A673 (cell line): ENCODE results near the gene SLC32A1.

Source experiments
- EZH2 ChIP-seq: fragments of 200-600 bp; sonication (generic); IDR thresholded peaks from 2 replicates; pipeline ENCODE4 v1.6.1; 2017; ENCODE audit warnings: borderline replicate concordance, low read depth, mild to moderate bottlenecking, mixed read lengths, antibody characterized with exemption, low read length; ENCODE audit not compliant: poor library complexity, severe bottlenecking
- TF ChIP-seq, protein P1 (sequence below): fragments of 300-800, 200-600 bp; sonication (generic); conservative IDR thresholded peaks from 2 replicates; pipeline ENCODE4 v1.5.1; 2017; ENCODE audit warnings: low read depth, mild to moderate bottlenecking, antibody characterized with exemption, low read length, moderate library complexity, mixed read lengths

DNA sequence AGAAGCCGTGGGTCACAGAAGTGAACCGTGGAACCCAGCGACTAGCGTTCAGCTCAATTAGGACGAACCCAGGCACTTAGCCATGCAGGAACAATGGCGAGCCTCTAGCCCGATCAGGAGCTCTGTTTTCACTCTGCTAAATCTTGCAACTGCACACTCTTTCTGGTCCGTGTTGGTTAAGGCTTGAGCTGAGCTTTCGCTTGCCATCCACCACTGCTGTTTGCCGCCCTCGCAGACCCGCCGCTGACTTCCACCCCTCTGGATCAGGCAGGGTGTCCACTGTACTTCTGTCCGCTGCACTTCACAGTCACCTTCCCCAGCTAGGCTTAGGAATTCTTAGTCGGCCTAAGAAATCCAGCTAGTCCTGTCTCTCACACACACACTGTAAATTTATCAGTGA is 25.7 kb upstream of the SLC32A1 start:
- TF ChIP-seq, protein P1, sequence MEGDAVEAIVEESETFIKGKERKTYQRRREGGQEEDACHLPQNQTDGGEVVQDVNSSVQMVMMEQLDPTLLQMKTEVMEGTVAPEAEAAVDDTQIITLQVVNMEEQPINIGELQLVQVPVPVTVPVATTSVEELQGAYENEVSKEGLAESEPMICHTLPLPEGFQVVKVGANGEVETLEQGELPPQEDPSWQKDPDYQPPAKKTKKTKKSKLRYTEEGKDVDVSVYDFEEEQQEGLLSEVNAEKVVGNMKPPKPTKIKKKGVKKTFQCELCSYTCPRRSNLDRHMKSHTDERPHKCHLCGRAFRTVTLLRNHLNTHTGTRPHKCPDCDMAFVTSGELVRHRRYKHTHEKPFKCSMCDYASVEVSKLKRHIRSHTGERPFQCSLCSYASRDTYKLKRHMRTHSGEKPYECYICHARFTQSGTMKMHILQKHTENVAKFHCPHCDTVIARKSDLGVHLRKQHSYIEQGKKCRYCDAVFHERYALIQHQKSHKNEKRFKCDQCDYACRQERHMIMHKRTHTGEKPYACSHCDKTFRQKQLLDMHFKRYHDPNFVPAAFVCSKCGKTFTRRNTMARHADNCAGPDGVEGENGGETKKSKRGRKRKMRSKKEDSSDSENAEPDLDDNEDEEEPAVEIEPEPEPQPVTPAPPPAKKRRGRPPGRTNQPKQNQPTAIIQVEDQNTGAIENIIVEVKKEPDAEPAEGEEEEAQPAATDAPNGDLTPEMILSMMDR = no peak
- TF ChIP-seq EZH2 = no peak
